Endothelial cell of umbilical vein (primary cell): Measurements from ENCODE around the gene ANO4. TPM values are rescaled to one million over a fixed set of nuclear protein-coding genes. Genes with fewer than 3 reads are reported as not detected.

ENCODE experiments used
- BruUV-seq: library from RNA; stranded (reverse); fragments of 400-500 nt; replicated peaks from 2 replicates; lab custom pipeline; 2021; lab: Mats Ljungman, UMichigan
- CTCF ChIA-PET: fragments of 300-600, 350-600 bp; sonication (Branson Sonifier 250); formaldehyde crosslinking; loops from one replicate; lab custom pipeline; 2021; ENCODE audit warnings: antibody characterized with exemption, inconsistent platforms; lab: Charles Lee
- POLR2A ChIA-PET: fragments of 300-600, 350-600 bp; sonication (Branson Sonifier 250); formaldehyde crosslinking; loops from one replicate; lab custom pipeline; 2021; ENCODE audit warnings: antibody characterized with exemption, inconsistent platforms; lab: Charles Lee
- DNase-seq: peaks from one replicate; pipeline ENCODE4 v3.0.0-alpha.2; 2011; ENCODE audit warnings: low read depth, low spot score
- FAIRE-seq: peaks from 2 replicates; lab custom pipeline; 2011; peaks lifted over from hg19 to GRCh38; lab: Jason Lieb, UNC
- H2AFZ ChIP-seq: 2 replicates; pipeline ENCODE4 v1.6.0; 2012; ENCODE audit warnings: low read depth, low read length, control low read depth, inconsistent platforms
- H3K27ac ChIP-seq: 2 replicates; pipeline ENCODE4 v1.5.1; 2011; ENCODE audit warnings: low read depth, mild to moderate bottlenecking, control low read depth, low read length, moderate library complexity; ENCODE audit not compliant: insufficient read depth
- H3K27me3 ChIP-seq, 2 experiments: 2 replicates each; pipeline versions ENCODE4 v1.6.0 to v1.6.1; 2011; ENCODE audit warnings: low read length in 2 of 2, mixed read lengths in 1 of 2; ENCODE audit not compliant: control insufficient read depth in 2 of 2, insufficient read depth in 2 of 2
- H3K36me3 ChIP-seq, 2 experiments: 2 replicates in 1 of 2; 3 replicates in 1 of 2; pipeline ENCODE4 v1.5.1; 2011; ENCODE audit warnings: low read length in 2 of 2, mild to moderate bottlenecking in 1 of 2, moderate library complexity in 1 of 2; ENCODE audit not compliant: control insufficient read depth in 2 of 2, insufficient read depth in 2 of 2; ENCODE audit errors: extremely low read depth in 1 of 2
- H3K4me1 ChIP-seq: 3 replicates; pipeline ENCODE4 v1.5.1; 2011; ENCODE audit warnings: mild to moderate bottlenecking, low read length; ENCODE audit not compliant: control insufficient read depth, insufficient read depth; ENCODE audit errors: extremely low read depth
- H3K4me2 ChIP-seq: 2 replicates; pipeline ENCODE4 v1.6.1; 2011; ENCODE audit warnings: low read length, control low read depth, mixed read lengths; ENCODE audit not compliant: insufficient read depth
- H3K4me3 ChIP-seq, 3 experiments: fragments of 200-600 bp in 1 of 3; sonication (generic), shearing (Covaris generic) in 1 of 3; replicated peaks in 1 of 3; 2 replicates each; pipeline ENCODE4 v1.5.1; 2011 to 2016; ENCODE audit warnings: control low read depth in 3 of 3, low read length in 3 of 3, mild to moderate bottlenecking in 2 of 3, inconsistent platforms in 1 of 3, low read depth in 1 of 3, moderate library complexity in 1 of 3; ENCODE audit not compliant: insufficient read depth in 1 of 3
- H3K79me2 ChIP-seq: 2 replicates; pipeline ENCODE4 v1.6.0; 2012; ENCODE audit warnings: low read length, inconsistent platforms; ENCODE audit not compliant: control insufficient read depth, insufficient read depth
- H3K9ac ChIP-seq: replicated peaks from 2 replicates; pipeline ENCODE3; 2011; ENCODE audit warnings: low read length, control low read depth; ENCODE audit not compliant: insufficient read depth; ENCODE audit errors: extremely low read depth
- H3K9me1 ChIP-seq: replicated peaks from 3 replicates; pipeline ENCODE4 v1.6.0; 2011; ENCODE audit warnings: mild to moderate bottlenecking, low read length; ENCODE audit not compliant: control insufficient read depth, insufficient read depth; ENCODE audit errors: extremely low read depth
- H3K9me3 ChIP-seq: replicated peaks from 2 replicates; pipeline ENCODE4 v1.5.1; 2012; ENCODE audit warnings: low read length, inconsistent platforms; ENCODE audit not compliant: control insufficient read depth, insufficient read depth
- H4K20me1 ChIP-seq: replicated peaks from 2 replicates; pipeline ENCODE3; 2011; ENCODE audit warnings: mild to moderate bottlenecking, low read length; ENCODE audit not compliant: control insufficient read depth, insufficient read depth; ENCODE audit errors: extremely low read depth
- CTCF ChIP-seq, 2 donors: IDR thresholded peaks; 1 replicate in 1 of 2; 2 replicates in 1 of 2; pipeline ENCODE4 v1.5.1; 2011; ENCODE audit warnings: low read length in 2 of 2, mild to moderate bottlenecking in 2 of 2, moderate library complexity in 2 of 2, control low read depth in 1 of 2, inconsistent platforms in 1 of 2, low read depth in 1 of 2; ENCODE audit not compliant: insufficient read depth in 1 of 2; ENCODE audit errors: extremely low read depth in 1 of 2
- EZH2 ChIP-seq: IDR thresholded peaks from 2 replicates; pipeline ENCODE4 v1.6.1; 2012; ENCODE audit warnings: borderline replicate concordance, low read depth, mild to moderate bottlenecking, moderate library complexity, low read length, inconsistent platforms; ENCODE audit not compliant: severe bottlenecking
- FOS ChIP-seq: IDR thresholded peaks from 2 replicates; pipeline ENCODE4 v1.6.1; 2011; ENCODE audit warnings: mild to moderate bottlenecking, low read length, moderate library complexity, borderline replicate concordance; ENCODE audit not compliant: insufficient read depth
- GATA2 ChIP-seq: IDR thresholded peaks from 2 replicates; pipeline ENCODE4 v1.7.0; 2011; ENCODE audit warnings: low read depth, mild to moderate bottlenecking, moderate library complexity, mixed read lengths, low read length; ENCODE audit not compliant: insufficient read length, insufficient read depth
- JUN ChIP-seq: IDR thresholded peaks from 2 replicates; pipeline ENCODE4 v1.6.1; 2011; ENCODE audit warnings: borderline replicate concordance, low read depth; ENCODE audit not compliant: insufficient read length, insufficient read depth
- MAX ChIP-seq: IDR thresholded peaks from 2 replicates; pipeline ENCODE4 v1.6.1; 2011; ENCODE audit not compliant: insufficient read depth, insufficient read length
- MYC ChIP-seq: IDR thresholded peaks from one replicate; pipeline ENCODE4 v1.6.1; 2011; ENCODE audit warnings: mild to moderate bottlenecking, low read depth, low read length
- POLR2A ChIP-seq: IDR thresholded peaks from 2 replicates; pipeline ENCODE4 v1.6.1; 2012; ENCODE audit warnings: low read depth, mild to moderate bottlenecking, control low read depth, low read length
- POLR2AphosphoS5 ChIP-seq: IDR thresholded peaks from 2 replicates; pipeline ENCODE4 v1.6.1; 2012; ENCODE audit warnings: low read depth, mild to moderate bottlenecking, control low read depth, low read length, moderate library complexity; ENCODE audit not compliant: insufficient read depth
- dilution Hi-C: fragments of 300-500 bp; cut with MboI; formaldehyde crosslinking; loops from one replicate; pipeline ENCODE4 v1.15.0; 2019; ENCODE audit warnings: low sequenced_read_pairs; ENCODE audit not compliant: extremely low pct_ligation_motif_present
- intact Hi-C: fragments of 100-400 bp; cut with micrococcal nuclease; formaldehyde crosslinking; loops from one replicate; pipeline ENCODE4 v1.10.0; 2022
- polyA plus RNA-seq, 4 experiments: library from polyadenylated mRNA; depleted of rRNA in 3 of 4; stranded (reverse) in 3 of 4; unstranded in 1 of 4; fragments of >200 nt; gene quantifications; 2 replicates each; pipeline versions ENCODE4 v1.2.1 to v1.2.3, GENCODE V29; 2011 to 2012; ENCODE audit warnings: missing spikeins in 1 of 4
- total RNA-seq: library from RNA; stranded (reverse); gene quantifications from 2 replicates; pipeline ENCODE4 v1.2.3, GENCODE V29; 2021

The ANO4 gene
- total and polyA plus RNA-seq, 2 donors (not counting 3 experiments of a cell fraction or from before 2014, with no cell fraction given): 0.25 TPM; not detected in 1

- H3K9me1 ChIP-seq: no peaks in the 10 kb centered on the region
- no peak for FAIRE-seq
- H2AFZ ChIP-seq: no peak overlapping the region
- no peak overlapping the region for H3K9ac ChIP-seq
- H3K79me2 ChIP-seq: no peaks in the 10 kb centered on the region
- TF ChIP-seq CTCF (IDR thresholded peaks at IDR 0.05; ENCODE audit: extremely low read depth in 1 of 2, insufficient read depth in 1 of 2, low read depth in 1 of 2, low read length in 2 of 2): no peak
- TF ChIP-seq EZH2: no peak
- no peak for TF ChIP-seq JUN
- no peak for TF ChIP-seq GATA2
- DNase-seq: no peak
- H3K36me3 ChIP-seq: no peaks in the 10 kb centered on the region
- H3K9me3 ChIP-seq: no peaks in the 10 kb centered on the region
- H3K4me2 ChIP-seq: no peak overlapping the region
- dilution Hi-C loops: no loop called here
- POLR2A ChIA-PET: no interaction called here
- CTCF ChIA-PET: no interaction called here
- no peak overlapping the region for H3K27ac ChIP-seq
- intact Hi-C loops: no loop called here
- no TSS peak for BruUV-seq
- no peak overlapping the region for H3K4me3 ChIP-seq
- no peaks in the 10 kb centered on the region for H4K20me1 ChIP-seq
- no peaks in the 10 kb centered on the region for H3K4me1 ChIP-seq
- H3K27me3 ChIP-seq: no peaks in the 10 kb centered on the region
Measured at GRCh38 chr12:101002696-101003419, 208.3 kb downstream of the ANO4 start.

GRCh38 chr12:101004898-101005297 lies 210.3 kb downstream of the ANO4 start:
- no peaks in the 10 kb centered on the region for H3K9me1 ChIP-seq
- H3K9me3 ChIP-seq: no peaks in the 10 kb centered on the region
- no peaks in the 10 kb centered on the region for H3K36me3 ChIP-seq
- H3K27me3 ChIP-seq: no peaks in the 10 kb centered on the region
- DNase-seq (no peak), FAIRE-seq (no peak)
- no peaks in the 10 kb centered on the region for H4K20me1 ChIP-seq
- ChIA-PET POLR2A (no interaction called here), CTCF (no interaction called here)
- no peak overlapping the region for H3K27ac ChIP-seq
- no peak overlapping the region for H3K9ac ChIP-seq
- no peak overlapping the region for H3K4me3 ChIP-seq
- H3K4me2 ChIP-seq: no peak overlapping the region
- H2AFZ ChIP-seq: no peak overlapping the region
- TF ChIP-seq EZH2 (no peak), MYC (no peak), GATA2 (no peak), MAX (no peak), CTCF (IDR thresholded peaks at IDR 0.05; ENCODE audit: extremely low read depth in 1 of 2, insufficient read depth in 1 of 2, low read depth in 1 of 2, low read length in 2 of 2) (no peak), JUN (no peak), FOS (no peak), POLR2AphosphoS5 (no peak), POLR2A (no peak)
- no TSS peak for BruUV-seq
- intact Hi-C loops: no loop called here
- no peaks in the 10 kb centered on the region for H3K4me1 ChIP-seq
- dilution Hi-C loops: no loop called here
- H3K79me2 ChIP-seq: no peaks in the 10 kb centered on the region
